Esophagus muscularis mucosa (tissue), 3 donors: ENCODE measurements around the gene NKX3-2.

ENCODE experiments used
- CTCF ChIP-seq, 3 experiments: fragments of 200-600 bp in 2 of 3; fragments of 450-650 bp in 1 of 3; sonication (generic) in 2 of 3; IDR thresholded peaks; one replicate each; pipeline ENCODE4 v1.5.1; 2017 to 2019; ENCODE audit warnings: antibody characterized with exemption in 3 of 3, mild to moderate bottlenecking in 2 of 3, moderate library complexity in 1 of 3
- POLR2A ChIP-seq: fragments of 450-650 bp; IDR thresholded peaks from one replicate; pipeline ENCODE4 v1.6.1; 2017; ENCODE audit warnings: antibody characterized with exemption, moderate library complexity, mild to moderate bottlenecking, low read depth
- POLR2AphosphoS5 ChIP-seq, 2 donors: sonication (generic); formaldehyde crosslinking; IDR thresholded peaks; one replicate each; pipeline ENCODE4 v1.6.1; 2017; ENCODE audit warnings: antibody characterized with exemption in 2 of 2

GRCh38 chr4:13543032-13543838 is 1.1 kb downstream of the NKX3-2 start:
- TF ChIP-seq CTCF (IDR thresholded peaks at IDR 0.05): no peak
- no peak for TF ChIP-seq POLR2AphosphoS5 (IDR thresholded peaks at IDR 0.05)
- TF ChIP-seq POLR2A: no peak
